K562 (cell line): ENCODE results near the gene HOXC4. TPM values are rescaled to one million over a fixed set of nuclear protein-coding genes. Genes with fewer than 3 reads are reported as not detected.

ENCODE experiments used
- ATAC-seq: fragments of 200-7000 bp; cut with Tn5 transposase; 3 replicates; pipeline ENCODE4 v1.9.1; 2020; ENCODE audit warnings: moderate library complexity
- BruUV-seq: library from RNA; stranded (reverse); fragments of 400-500 nt; replicated peaks from 2 replicates; lab custom pipeline; 2021; lab: Mats Ljungman, UMichigan
- CTCF ChIA-PET: fragments of 300-600 bp; formaldehyde crosslinking; extraction: SDS; loops from one replicate; lab custom pipeline; 2021; ENCODE audit warnings: low intra/inter-chr PET ratio; lab: Yijun Ruan, JAX
- POLR2A ChIA-PET: fragments of 300-600, 350-650 bp; sonication (Branson Sonifier 250); formaldehyde crosslinking; extraction: SDS; loops from one replicate; lab custom pipeline; 2021; ENCODE audit warnings: antibody characterized with exemption, inconsistent platforms; lab: Yijun Ruan, JAX
- DNase-seq, 4 experiments: peaks; one replicate each; pipeline versions ENCODE4 v3.0.0 to v3.0.0-alpha.2; 2011 to 2018; ENCODE audit warnings: low spot score in 3 of 4, mixed read lengths in 3 of 4; ENCODE audit errors: extremely low read depth in 1 of 4
- FAIRE-seq: peaks from 2 replicates; lab custom pipeline; 2011; peaks lifted over from hg19 to GRCh38; lab: Jason Lieb, UNC
- H2AFZ ChIP-seq: 2 replicates; pipeline ENCODE4 v1.6.0; 2011; ENCODE audit warnings: low read depth, low read length, control low read depth, inconsistent platforms
- H3K27ac ChIP-seq: fragments of 200-600 bp; 3 replicates; pipeline ENCODE4 v1.8.0; 2011; ENCODE audit warnings: low read depth, mild to moderate bottlenecking, control low read depth, inconsistent platforms, low read length, moderate library complexity, mixed read lengths; ENCODE audit errors: extremely low read depth
- H3K27me3 ChIP-seq, 2 experiments: fragments of 300-600 bp in 1 of 2; 2 replicates in 1 of 2; 3 replicates in 1 of 2; pipeline versions ENCODE4 v1.6.0 to v1.8.0; 2011; ENCODE audit warnings: inconsistent platforms in 2 of 2, low read length in 2 of 2, mild to moderate bottlenecking in 1 of 2, mixed read lengths in 1 of 2, moderate library complexity in 1 of 2; ENCODE audit not compliant: control insufficient read depth in 2 of 2, insufficient read depth in 2 of 2
- H3K36me3 ChIP-seq: fragments of 300-600 bp; 3 replicates; pipeline ENCODE4 v1.8.0; 2011; ENCODE audit warnings: mild to moderate bottlenecking, low read length, inconsistent platforms; ENCODE audit not compliant: control insufficient read depth, insufficient read depth
- H3K4me1 ChIP-seq, 2 experiments: fragments of 200-600 bp in 1 of 2; replicated peaks in 1 of 2; 2 replicates in 1 of 2; 3 replicates in 1 of 2; pipeline versions ENCODE4 v1.5.1 to v1.8.0; 2011; ENCODE audit warnings: inconsistent platforms in 2 of 2, low read length in 2 of 2, mild to moderate bottlenecking in 1 of 2, mixed read lengths in 1 of 2, moderate library complexity in 1 of 2; ENCODE audit not compliant: control insufficient read depth in 2 of 2, insufficient read depth in 2 of 2
- H3K4me2 ChIP-seq: 2 replicates; pipeline ENCODE4 v1.6.1; 2011; ENCODE audit warnings: low read length, control low read depth, inconsistent platforms, mixed read lengths; ENCODE audit not compliant: insufficient read depth
- H3K4me3 ChIP-seq: fragments of 200-600 bp; sonication (generic), shearing (Covaris generic); 2 replicates; pipeline ENCODE4 v1.5.1; 2016; ENCODE audit warnings: control low read depth, inconsistent platforms
- H3K79me2 ChIP-seq: fragments of 200-600 bp; 3 replicates; pipeline ENCODE4 v1.8.0; 2011; ENCODE audit warnings: low read length, inconsistent platforms; ENCODE audit not compliant: control insufficient read depth, insufficient read depth
- H3K9ac ChIP-seq, 2 experiments: 2 replicates each; pipeline versions ENCODE4 v1.6.0 to v1.6.1; 2011; ENCODE audit warnings: low read depth in 2 of 2, low read length in 2 of 2, control low read depth in 1 of 2, inconsistent platforms in 1 of 2, mild to moderate bottlenecking in 1 of 2, mixed read lengths in 1 of 2; ENCODE audit not compliant: insufficient read depth in 1 of 2
- H3K9me1 ChIP-seq: one replicate; pipeline ENCODE4 v1.6.0; 2011; ENCODE audit warnings: inconsistent platforms, mild to moderate bottlenecking, low read length, moderate library complexity; ENCODE audit not compliant: control insufficient read depth, insufficient read depth
- H3K9me3 ChIP-seq: replicated peaks from 2 replicates; pipeline ENCODE4 v1.5.1; 2011; ENCODE audit warnings: low read depth, low read length, inconsistent platforms; ENCODE audit not compliant: control insufficient read depth, insufficient read depth
- H4K20me1 ChIP-seq: replicated peaks from 2 replicates; pipeline ENCODE4 v1.6.1; 2011; ENCODE audit warnings: low read length, inconsistent platforms, mixed read lengths; ENCODE audit not compliant: control insufficient read depth, insufficient read depth
- DNMT1 ChIP-seq: fragments of 450-650 bp; IDR thresholded peaks from 2 replicates; pipeline ENCODE4 v1.6.1; 2016; ENCODE audit warnings: antibody characterized with exemption, mild to moderate bottlenecking
- HDGF ChIP-seq: fragments of 450-650 bp; IDR thresholded peaks from 2 replicates; pipeline ENCODE4 v1.6.1; 2016
- ZFP30 ChIP-seq: fragments of 250-450 bp; sonication (Bioruptor Pico); IDR thresholded peaks from 2 replicates; pipeline ENCODE4 v1.8.0; 2022; ENCODE audit warnings: moderate library complexity, mild to moderate bottlenecking, inconsistent platforms, borderline replicate concordance
- ZNF699 ChIP-seq: fragments of 250-450 bp; sonication (Bioruptor Pico); IDR thresholded peaks from 2 replicates; pipeline ENCODE4 v1.8.0; 2021; ENCODE audit warnings: mild to moderate bottlenecking, moderate library complexity; ENCODE audit not compliant: insufficient replicate concordance
- WGBS: fragments of 100-300 bp; shearing (Covaris generic); methylation state at CpG from one replicate; pipeline ENCODE4 v1.1.6; 2016; ENCODE audit warnings: low coverage, mixed read lengths; ENCODE audit not compliant: insufficient coverage; ENCODE audit errors: missing lambda C conversion rate; 5-methylcytosine and 5-hydroxymethylcytosine counted together
- in situ Hi-C: fragments of 300-500 bp; cut with MboI; formaldehyde crosslinking; loops from 4 replicates; pipeline ENCODE4 v1.15.0; 2018; ENCODE audit warnings: inconsistent platforms, mixed read lengths
- intact Hi-C: fragments of 100-400 bp; cut with micrococcal nuclease; formaldehyde crosslinking; loops from 2 replicates; pipeline ENCODE4 v1.14.2; 2022
- polyA plus RNA-seq, 8 experiments: library from polyadenylated mRNA; depleted of rRNA in 4 of 8; stranded (reverse) in 5 of 8; unstranded in 3 of 8; fragments of >200 nt; fragmentation: Nextera tagmentation in 2 of 8; fragmentation: Illumina TruSeq in 1 of 8; extraction: Ambion mirVana in 2 of 8; extraction: Trizol in 1 of 8; gene quantifications; 2 replicates each; pipeline versions ENCODE4 v1.2.1 to v1.2.3, GENCODE V29; 2011 to 2014; ENCODE audit warnings: inconsistent platforms in 1 of 8, missing spikeins in 1 of 8
- total RNA-seq, 7 experiments: library from RNA; depleted of rRNA in 6 of 7; stranded (reverse); fragments of >200 nt in 6 of 7; fragmentation: Illumina TruSeq in 2 of 7; extraction: Trizol in 2 of 7; gene quantifications; 2 replicates each; pipeline versions ENCODE4 v1.2.1 to v1.2.3, GENCODE V29; 2011 to 2021; ENCODE audit warnings: low replicate concordance in 1 of 7
- TF ChIP-seq, protein P1 (sequence below), 2 experiments: IDR thresholded peaks; 2 replicates each; pipeline ENCODE4 v1.6.1; 2011; ENCODE audit warnings: borderline replicate concordance in 1 of 2, control low read depth in 1 of 2, low read depth in 1 of 2, low read length in 1 of 2, mild to moderate bottlenecking in 1 of 2, mixed read lengths in 1 of 2, moderate library complexity in 1 of 2; ENCODE audit not compliant: insufficient read depth in 1 of 2, insufficient read length in 1 of 2, poor library complexity in 1 of 2, severe bottlenecking in 1 of 2; ENCODE audit errors: extremely low read depth in 1 of 2
- TF ChIP-seq, protein P2 (sequence below), 2 experiments: fragments of 150-350 bp in 1 of 2; IDR thresholded peaks; 2 replicates each; pipeline ENCODE4 v1.6.1; 2012 to 2016; ENCODE audit warnings: low read depth in 2 of 2, low read length in 2 of 2, mild to moderate bottlenecking in 1 of 2, moderate library complexity in 1 of 2
- TF ChIP-seq, protein P3 (sequence below): fragments of 200-800 bp; sonication (Bioruptor generic); IDR thresholded peaks from 2 replicates; pipeline ENCODE4 v1.6.1; 2017; ENCODE audit warnings: missing genetic modification characterization, missing compliant biosample characterization

HOXC4 gene
- total and polyA plus RNA-seq, 9 of the 15 experiments (the other 6 are each of a cell fraction or from before 2014, with no cell fraction given): 0.06 to 1.5 (median 0.44) TPM; not detected in 1

- FAIRE-seq (no peak), ATAC-seq (no peak), DNase-seq (no peak)
- BruUV-seq: no TSS peak
- 0 out of 2 replicates have a peak, but pooled peaks cover 2% of the 10 kb centered on the region for H4K20me1 ChIP-seq
- CTCF ChIA-PET: no interaction called here
- no peak overlapping the region for H3K4me3 ChIP-seq
- POLR2A ChIA-PET: no interaction called here
- no peak overlapping the region for H3K9ac ChIP-seq
- H3K9me3 ChIP-seq: no peaks in the 10 kb centered on the region
- H3K4me1 ChIP-seq: peaks cover 0 to 11% of the 10 kb centered on the region in 2 experiments; a peak in 1 of 5 replicates
- intact Hi-C loops: no loop called here
- in situ Hi-C loops: no loop called here
- H3K27me3 ChIP-seq: peaks cover 63 to 65% of the 10 kb centered on the region in 2 experiments
- WGBS: 45% methylated on average over 53 of the region's 61 CpGs
- H3K4me2 ChIP-seq: no peak overlapping the region
- no peak for TF ChIP-seq DNMT1
- TF ChIP-seq, protein P1, sequence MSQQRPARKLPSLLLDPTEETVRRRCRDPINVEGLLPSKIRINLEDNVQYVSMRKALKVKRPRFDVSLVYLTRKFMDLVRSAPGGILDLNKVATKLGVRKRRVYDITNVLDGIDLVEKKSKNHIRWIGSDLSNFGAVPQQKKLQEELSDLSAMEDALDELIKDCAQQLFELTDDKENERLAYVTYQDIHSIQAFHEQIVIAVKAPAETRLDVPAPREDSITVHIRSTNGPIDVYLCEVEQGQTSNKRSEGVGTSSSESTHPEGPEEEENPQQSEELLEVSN (IDR thresholded peaks at IDR 0.05; ENCODE audit: borderline replicate concordance in 1 of 2, extremely low read depth in 1 of 2, insufficient read depth in 1 of 2, insufficient read length in 1 of 2, low read depth in 1 of 2, low read length in 1 of 2, poor library complexity in 1 of 2, severe bottlenecking in 1 of 2): no peak
- TF ChIP-seq ZNF699: no peak
- TF ChIP-seq, protein P2, sequence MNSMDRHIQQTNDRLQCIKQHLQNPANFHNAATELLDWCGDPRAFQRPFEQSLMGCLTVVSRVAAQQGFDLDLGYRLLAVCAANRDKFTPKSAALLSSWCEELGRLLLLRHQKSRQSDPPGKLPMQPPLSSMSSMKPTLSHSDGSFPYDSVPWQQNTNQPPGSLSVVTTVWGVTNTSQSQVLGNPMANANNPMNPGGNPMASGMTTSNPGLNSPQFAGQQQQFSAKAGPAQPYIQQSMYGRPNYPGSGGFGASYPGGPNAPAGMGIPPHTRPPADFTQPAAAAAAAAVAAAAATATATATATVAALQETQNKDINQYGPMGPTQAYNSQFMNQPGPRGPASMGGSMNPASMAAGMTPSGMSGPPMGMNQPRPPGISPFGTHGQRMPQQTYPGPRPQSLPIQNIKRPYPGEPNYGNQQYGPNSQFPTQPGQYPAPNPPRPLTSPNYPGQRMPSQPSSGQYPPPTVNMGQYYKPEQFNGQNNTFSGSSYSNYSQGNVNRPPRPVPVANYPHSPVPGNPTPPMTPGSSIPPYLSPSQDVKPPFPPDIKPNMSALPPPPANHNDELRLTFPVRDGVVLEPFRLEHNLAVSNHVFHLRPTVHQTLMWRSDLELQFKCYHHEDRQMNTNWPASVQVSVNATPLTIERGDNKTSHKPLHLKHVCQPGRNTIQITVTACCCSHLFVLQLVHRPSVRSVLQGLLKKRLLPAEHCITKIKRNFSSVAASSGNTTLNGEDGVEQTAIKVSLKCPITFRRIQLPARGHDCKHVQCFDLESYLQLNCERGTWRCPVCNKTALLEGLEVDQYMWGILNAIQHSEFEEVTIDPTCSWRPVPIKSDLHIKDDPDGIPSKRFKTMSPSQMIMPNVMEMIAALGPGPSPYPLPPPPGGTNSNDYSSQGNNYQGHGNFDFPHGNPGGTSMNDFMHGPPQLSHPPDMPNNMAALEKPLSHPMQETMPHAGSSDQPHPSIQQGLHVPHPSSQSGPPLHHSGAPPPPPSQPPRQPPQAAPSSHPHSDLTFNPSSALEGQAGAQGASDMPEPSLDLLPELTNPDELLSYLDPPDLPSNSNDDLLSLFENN (IDR thresholded peaks at IDR 0.05; ENCODE audit: low read depth in 2 of 2, low read length in 2 of 2): no peak
- TF ChIP-seq, protein P3, sequence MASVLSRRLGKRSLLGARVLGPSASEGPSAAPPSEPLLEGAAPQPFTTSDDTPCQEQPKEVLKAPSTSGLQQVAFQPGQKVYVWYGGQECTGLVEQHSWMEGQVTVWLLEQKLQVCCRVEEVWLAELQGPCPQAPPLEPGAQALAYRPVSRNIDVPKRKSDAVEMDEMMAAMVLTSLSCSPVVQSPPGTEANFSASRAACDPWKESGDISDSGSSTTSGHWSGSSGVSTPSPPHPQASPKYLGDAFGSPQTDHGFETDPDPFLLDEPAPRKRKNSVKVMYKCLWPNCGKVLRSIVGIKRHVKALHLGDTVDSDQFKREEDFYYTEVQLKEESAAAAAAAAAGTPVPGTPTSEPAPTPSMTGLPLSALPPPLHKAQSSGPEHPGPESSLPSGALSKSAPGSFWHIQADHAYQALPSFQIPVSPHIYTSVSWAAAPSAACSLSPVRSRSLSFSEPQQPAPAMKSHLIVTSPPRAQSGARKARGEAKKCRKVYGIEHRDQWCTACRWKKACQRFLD: no peak
- no peak for TF ChIP-seq ZFP30
- no peak for TF ChIP-seq HDGF
- H3K79me2 ChIP-seq: no peaks in the 10 kb centered on the region
- H3K9me1 ChIP-seq: no peaks in the 10 kb centered on the region
- no peaks in the 10 kb centered on the region for H3K36me3 ChIP-seq
- no peak overlapping the region for H3K27ac ChIP-seq
- no peak overlapping the region for H2AFZ ChIP-seq
Observed at GRCh38 chr12:54047160-54047963, 6.3 kb upstream of the HOXC4 start.
